ENCODE results near the gene CCDC195.

The CCDC195 gene, protein sequence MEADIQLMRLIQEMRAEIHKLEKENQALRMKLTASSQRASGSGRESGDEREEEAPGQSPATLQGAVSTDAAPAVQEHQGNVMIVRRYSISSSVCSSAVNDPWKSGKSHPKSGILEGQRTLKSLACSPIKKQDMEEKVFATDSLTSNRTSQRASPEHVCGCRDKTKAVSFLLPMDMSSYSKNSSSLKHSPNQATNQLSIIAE

DNA sequence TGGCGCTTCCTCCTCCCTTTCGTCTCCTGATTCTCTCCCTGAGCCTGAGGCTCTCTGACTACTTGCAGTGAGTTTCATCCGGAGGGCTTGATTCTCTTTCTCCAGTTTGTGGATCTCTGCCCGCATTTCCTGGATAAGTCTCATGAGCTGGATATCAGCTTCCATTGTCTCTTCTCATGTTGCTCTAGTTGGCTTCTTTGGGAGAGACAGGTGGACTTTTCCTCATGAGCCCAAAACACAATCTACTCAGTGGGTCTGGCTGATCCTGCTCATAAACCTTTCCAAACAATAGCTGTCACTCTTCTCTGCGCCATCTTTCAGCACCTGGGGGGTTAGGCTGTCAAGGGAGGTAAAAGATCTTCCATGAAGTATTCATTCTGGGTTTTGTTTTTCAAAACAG lies at the start of gene CCDC195:
CCDC195 (minus strand) TSS at position 165 of the 400 bp plus-strand sequence; CDS start at position 165, 0 bp downstream.
- no peak for DNase-seq

DNA sequence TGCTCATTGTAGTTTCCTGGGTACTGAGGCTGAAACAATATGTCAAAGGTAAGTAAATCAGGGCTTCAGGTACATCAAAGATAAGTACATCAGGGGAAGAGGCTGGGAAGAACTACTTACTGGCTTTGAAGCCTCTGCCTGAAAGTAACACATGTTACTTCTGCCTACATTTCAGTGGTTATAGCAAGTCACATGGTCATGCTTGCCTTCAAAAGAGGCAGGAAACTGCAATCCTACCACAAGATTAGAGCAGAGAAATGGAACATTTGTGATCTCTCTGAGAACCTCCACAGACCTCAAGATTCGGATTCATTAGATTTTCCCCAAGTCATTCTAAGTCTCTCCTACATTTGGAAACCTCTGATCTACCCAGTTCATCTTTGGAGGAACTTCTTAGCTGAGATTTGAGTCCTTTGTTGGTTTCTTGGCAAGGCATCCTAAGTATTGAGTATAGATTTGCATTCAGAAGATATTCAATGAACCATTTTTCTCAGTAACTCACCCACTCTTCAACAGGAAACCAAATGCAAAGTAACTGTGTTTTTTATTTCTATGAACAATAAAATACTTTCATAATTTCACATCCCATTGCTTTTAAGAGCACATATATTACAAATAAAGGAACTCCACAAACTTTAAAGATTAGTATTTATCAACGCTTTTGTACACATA lies 48.5 kb upstream of the CCDC195 start:
- DNase-seq: no peak

DNA sequence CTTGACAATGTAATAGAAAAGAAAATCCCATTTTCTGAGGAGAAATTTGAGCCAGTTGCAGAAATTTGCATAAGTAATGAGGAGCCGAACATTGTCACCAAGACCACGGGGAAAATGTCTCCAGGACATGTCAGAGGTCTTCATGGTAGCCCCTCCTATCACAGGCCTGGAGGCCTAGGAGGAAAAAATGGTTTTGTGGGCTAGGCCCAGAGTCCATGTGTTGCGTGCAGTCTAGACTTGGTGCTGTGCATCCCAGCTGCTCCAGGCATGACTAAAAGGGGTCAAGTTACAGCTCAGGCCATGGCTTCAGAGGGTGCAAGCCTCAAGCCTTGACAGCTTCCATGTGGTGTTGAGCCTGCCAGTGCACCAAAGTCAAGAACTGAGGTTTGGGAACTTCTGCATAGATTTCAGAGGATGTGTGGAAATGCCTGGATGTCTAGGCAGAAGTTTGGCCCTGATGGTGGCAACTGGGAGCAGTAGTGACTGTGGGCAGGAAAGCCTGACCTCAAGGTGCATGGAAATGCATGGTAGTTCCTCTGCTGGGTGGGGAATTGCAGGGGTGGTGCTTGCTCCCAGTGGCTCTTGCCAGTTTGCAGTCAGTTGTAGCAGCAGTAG lies 41.9 kb upstream of the CCDC195 start:
- DNase-seq: no peak

DNA sequence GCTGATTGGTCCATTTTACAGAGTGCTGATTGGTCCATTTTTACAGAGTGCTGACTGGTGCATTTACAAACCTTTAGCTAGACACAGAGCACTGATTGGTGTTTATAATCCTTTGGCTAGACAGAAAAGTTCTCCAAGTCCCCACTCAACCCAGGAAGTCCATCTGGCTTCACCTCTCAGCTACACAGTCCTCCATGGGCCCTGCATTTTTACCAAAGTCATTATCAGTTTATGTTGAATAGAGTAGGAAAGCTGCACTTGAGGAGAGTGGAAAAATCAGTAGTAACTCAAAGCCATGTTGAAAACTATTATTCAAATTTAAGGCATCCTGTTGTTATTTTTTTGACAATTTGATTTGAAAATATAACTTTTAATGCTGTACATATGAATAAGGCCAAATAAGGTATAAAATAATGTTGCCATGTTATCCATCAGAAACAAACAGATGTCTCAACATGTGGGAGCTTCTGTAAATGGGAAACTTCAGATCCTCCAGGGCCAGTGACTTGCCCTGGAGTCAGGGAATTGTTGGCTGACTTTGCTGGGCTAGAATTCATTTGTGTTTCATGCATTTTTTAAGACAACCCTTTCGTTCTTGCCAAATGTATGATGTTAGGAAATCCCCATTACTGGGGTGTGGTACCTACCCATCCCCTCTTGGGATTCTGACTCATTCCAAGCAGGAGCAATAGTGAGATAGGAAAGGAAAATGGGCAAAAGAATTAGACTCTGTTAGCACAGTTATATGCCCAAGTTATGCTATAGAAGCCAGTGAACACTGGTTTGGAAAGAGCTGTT lies 37.8 kb upstream of the CCDC195 start:
- no peak for DNase-seq

DNA sequence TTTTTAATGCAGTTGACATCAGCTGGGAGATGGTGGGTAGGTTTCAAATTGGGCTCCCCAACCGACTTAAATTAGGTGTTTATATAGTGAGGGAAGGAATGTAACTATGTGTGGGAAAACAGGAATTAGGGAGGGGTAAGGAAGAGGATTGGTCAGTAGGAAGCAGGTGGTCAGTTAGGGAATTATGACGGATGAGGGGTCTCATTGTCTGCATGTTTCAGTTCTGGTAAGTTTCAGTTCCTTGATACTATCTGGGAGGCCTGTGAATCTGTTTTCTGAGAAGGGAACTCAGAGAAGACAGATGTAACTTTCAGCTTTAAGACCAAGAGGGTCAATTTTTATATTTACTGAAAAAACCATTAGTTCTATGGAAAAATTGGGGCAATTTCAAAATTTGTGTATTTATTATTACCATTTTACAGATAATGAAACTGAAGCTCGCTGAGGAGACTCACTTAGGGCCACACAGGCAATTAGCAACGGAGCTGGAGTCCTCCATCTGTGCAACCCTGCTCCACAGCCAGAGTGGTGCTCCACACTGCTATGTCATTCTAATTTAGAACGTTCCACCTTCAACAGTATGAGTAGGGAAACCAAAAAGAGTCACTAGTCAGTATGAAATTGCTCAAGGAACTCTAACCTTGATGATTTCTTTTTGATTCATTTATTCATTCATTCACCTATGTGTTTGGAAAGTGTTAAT lies 36.0 kb upstream of the CCDC195 start:
- DNase-seq: no peak

DNA sequence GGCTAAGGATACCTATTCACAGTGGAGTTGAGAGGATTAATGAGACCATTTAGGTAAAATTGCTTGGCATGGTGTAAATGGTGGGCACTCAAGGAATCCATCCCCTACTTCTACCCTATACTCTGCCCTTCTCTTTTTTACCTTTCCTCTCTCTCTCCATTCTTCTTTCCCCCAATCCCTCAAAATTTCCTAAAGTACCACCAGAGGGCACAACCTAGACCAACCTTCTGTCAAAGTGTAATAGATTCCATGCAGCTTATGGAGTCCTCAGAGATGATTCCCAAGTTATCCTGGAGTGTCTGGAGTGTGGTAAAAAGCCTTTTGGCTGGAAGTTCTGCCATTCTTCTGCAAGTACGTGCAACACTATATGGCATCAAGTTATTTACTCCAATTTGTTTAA lies 33.0 kb upstream of the CCDC195 start:
- DNase-seq: no peak

DNA sequence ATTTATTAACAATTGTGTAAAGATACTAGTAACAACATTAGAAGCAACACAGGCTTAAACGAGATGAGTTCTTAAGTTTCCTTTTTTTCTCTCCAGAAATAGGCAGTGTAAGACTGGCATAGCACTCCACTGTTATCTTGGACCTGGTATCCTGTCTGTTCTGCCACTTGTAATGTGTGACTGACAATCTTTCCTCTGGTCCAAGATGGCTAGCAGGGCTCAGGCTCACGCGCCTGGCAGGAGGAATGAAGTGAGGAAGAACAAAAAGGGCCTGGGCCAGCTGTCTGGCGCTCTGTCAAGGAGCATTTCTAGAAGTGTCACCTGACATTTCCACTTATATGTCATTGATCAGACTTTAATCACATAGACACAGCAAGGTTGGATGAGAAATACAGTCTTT lies 31.6 kb upstream of the CCDC195 start:
- no peak for DNase-seq

DNA sequence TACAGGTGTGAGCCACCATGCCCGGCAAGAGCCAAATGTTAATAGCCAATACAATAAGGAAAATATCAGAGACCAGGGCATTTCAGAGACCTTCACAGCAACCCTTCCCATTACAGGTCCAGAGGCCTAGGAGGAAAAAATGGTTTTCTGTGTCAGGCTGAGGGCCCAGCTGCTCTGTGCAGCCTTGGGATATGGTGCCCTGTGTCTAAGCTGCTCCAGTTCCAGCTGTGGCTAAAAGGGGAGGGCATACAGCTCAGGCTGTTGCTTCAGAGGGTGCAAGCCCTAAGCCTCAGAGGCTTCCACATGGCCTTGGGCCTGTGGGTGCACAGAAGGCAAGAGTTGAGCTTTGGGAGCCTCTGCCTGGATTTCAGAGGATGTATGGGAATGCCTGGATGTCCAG lies 20.1 kb upstream of the CCDC195 start:
- DNase-seq: no peak

DNA sequence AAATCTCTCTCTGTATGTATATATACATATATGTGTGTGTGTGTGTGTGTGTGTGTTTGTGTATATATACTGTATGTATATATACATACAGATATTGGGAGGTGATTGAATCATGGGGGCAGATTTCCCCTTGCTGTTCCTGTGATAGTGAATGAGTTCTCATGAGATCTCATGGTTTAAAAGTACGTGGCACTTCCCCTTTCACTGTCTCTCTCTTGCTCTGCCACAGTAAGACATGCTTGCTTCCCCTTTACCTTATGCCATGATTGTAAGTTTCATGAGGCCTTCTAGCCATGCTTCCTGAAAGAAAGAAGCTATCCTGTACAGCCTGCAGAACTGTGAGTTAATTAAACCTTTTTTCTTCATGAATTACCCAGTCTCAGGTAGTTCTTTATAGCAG lies 18.8 kb upstream of the CCDC195 start:
- DNase-seq: no peak

DNA sequence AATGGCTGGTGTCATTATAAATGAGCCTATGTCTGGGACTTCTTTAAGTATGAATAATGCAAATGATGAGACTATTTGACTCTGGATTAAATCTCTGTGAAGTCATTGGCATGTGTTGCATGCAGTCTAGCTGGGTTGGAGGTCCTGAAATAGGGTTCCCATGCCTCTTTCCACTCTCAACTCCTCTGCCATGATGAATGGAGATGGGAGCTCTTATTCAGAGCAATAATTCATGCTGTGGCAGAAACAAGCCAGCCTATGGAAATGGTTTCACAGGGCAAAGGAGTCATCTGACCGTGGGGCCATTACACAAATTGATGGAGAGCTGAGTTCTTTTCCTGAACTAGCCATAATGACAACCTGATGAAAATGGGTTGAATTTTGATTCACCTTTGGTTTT lies 15.5 kb upstream of the CCDC195 start:
- no peak for DNase-seq

DNA sequence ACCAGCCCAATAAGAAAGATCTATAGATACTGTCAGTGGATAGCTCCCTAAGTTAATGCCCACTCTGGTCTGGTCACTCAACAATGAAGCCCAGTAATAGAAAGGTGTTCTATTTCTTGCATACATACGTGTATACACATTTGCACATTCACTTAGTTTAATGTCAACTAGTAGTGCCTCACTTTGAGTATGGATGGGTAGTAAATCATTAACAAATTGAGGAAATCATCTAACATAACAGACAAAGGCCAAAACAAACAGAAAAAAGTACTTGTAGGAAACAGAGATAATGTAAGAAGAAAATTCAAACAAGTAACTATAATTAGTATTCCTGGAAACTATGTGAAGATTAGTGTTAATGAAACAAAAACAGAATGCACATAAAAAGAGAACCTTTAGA lies 13.3 kb upstream of the CCDC195 start:
- no peak for DNase-seq

DNA sequence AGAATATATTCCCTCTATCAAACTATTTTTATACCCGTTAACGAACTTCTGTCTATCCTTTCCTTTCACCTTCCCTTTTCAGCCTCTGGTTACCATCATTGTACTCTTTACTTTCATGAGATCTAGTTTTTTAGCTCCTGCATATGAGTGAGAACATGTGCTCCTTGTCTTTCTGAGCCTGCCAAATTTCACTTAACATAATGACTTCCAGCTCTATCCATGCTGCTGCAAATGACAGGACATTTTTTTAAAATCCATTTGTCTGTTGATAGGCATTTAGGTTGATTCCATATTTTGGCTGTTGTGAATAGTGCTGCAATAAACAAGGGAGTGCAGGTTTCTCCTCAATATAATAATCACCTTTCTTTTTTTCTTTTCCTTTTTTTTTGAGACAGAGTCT lies 8.2 kb upstream of the CCDC195 start:
- no peak for DNase-seq

DNA sequence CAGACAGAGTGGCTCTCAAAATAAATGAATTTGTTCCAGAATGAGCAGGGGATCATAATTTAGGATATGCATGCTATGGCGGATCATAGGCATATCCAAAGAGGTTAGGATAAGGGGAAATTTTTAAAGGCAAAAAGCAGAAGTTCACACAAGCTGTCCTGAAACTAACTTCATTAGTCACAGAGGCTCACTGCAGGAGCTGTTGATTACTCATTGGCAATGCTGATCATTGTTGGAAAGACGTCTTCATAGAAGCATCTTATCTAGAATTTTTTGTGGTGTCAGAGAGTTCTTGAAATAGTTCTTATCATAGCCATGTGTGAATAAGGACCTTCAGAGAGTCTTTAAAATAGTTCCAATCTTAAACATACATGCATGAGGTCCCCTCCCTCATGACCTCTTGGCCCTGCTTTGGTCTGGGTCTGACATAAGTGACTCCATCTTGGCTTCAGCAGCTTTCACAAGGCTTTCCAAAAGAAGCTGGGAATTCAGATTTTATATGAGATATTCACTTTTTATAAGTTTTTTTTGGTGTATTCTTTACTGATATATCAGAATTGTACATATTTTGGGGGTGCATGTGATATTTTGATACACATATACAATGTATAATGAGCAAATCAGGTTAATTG lies 7.5 kb upstream of the CCDC195 start:
- DNase-seq: no peak

DNA sequence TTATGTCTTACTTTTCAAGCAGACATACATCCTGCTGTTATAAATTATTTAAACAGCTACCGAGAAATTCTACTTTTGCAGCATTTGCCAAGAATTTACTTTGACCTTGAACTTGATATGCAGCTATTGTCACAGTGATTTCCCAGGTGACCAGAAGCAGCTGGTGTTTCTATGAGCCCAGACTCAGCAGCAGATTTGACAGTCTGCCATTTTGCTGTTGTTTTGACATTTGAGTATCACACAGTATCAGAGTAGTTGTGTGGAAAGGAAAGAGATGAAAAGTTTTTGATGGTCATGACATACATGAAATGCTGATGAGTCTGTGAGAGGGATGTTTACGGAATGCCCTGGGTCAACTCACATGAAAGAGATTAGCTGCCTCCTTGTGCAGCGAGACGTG lies 6.6 kb upstream of the CCDC195 start:
- DNase-seq: no peak

DNA sequence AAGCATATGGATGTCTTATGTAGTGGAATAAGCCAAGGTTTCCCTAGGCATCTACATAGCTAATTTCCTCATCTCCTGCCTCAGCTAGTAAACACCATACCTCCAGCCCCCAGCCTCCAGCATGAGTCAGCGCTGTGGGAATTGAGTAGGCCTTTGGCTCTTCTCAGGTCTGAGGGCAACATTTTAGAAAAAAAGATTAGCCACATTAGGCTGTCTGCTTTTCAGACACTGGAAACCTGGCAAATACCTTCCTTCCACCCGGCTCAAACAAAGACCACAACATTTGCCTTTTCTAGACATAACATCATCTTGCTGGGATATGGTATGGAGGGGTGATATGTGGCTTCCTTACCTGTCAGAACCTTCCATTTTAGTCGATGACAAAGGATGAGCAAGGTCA lies 6.1 kb upstream of the CCDC195 start:
- no peak for DNase-seq

DNA sequence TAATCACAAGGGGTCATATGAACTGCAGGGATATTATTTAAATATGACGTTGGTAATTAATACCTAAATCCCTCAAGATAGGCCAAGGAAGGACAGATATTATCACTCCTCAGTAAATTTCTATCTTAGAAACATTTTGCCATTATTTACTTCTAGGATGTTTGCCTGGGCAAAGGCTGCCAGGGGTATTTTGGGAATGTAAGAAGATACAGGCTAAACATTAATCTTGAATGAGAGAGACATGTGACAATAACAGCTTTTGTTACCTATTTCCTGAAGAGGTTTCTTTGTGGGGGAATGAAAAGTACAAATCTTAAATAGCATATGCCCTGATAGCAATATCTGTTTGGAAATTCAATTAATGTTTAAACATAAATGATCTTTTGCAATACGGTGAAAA lies 756 bp upstream of the CCDC195 start:
- DNase-seq: no peak

DNA sequence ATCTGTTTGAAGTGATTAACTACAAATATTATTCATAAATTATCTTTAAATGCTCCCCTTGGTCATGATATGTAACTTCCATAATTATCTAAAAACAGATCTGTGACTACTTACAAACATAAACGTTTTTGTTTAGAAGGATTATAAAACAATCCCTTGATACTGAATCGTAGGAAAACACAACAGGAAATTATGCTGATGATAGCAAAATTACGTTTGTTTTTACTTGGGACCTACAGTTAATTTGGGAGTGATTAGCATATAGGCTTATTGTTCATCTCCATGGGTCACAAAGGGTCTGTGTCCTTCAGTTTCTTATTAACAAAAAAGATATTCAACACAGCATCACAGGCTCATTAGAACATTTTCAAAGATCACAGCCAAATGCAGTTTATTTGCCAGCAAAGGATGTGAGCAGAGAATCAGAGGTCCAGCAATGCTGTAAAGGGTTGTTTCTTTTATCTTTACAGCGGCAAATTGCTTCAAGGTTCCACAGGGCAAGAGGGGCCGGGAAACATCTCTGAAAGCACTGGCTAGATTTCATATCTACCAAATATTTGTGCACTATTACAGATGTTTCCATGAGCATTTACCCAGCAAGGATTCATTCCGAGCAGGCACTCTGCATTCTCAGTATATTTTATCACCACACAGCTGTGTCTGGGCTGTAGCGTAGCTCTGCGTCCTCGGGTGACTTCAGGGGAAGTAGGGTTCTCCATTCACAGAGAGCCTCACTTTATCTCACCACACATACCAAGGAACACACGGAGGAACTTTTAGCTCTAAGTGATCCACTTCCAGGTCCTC lies 4.1 kb downstream of the CCDC195 start:
- no peak for DNase-seq

DNA sequence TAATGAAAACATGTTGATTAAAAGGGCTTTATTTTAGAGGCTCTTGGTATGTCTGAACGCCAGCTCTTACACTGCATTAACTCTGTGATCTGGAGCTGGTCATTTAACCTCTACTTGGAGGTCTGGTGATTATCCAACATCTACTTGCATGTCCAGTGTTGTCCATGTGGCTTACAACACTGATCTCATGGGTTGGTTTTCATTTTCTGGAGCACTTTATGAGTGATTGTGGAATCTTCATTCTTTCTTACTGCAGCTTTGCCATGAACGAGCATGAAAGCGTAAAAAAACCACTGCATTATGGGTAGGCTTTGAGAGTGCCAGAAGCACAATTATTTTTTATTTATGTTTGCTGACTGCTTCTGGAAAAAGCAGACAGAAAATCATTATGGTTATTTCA lies 4.8 kb downstream of the CCDC195 start:
- DNase-seq: no peak

DNA sequence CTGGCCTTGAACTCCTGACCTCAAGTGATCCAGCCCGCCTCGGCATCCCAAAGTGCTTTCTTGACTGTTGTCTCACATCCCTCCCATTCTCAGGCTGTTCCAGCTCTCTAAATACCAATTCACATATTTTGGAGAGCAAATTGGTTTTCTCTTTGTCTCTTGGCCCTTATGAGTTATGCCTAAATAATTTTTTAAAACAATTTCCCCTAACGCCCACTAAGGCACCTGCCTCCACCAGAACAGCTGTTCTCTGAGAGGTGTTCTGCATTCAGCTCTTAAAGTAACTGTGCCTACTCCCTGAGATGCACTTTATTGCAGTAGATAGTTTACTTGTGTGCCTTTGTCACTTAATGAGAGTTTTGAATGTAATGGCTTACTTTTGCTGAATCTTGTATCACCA lies 6.9 kb downstream of the CCDC195 start:
- no peak for DNase-seq

DNA sequence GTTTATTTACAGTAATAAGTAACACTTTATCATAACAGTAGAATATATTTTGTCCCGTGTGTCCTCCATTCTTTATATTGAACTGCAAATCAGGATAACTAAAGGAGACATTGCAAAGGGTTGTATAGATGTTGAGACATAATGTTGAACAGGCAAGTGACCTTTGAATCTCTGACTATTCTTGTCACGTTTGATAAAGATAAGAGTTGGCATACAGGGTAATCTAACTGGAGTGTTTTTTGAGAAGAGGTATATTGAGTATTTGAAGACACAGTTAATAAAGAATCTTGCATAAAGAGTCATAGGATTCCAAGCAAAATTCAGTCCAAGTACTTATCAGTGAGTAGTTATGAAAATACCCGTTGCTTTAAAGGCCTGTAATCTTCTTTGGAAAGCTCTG lies 21.7 kb downstream of the CCDC195 start:
- DNase-seq: no peak

DNA sequence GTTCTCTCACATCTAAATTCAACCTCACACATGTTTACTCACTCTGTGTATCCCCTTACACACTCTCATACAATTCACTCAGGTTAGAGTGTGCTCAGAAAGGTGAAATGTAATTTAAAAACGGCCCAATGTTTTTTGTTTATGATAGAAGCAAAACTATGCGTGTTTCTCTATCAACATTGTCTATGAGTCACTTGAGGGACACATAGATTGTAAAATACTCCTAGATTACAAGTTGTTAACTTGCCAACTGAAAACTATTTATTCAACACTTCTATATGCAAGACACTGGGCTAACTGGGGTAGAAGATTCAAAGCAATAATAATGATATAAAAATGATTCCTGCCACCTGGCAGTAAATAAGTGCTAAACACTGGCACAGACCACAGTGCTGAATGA lies 24.6 kb downstream of the CCDC195 start:
- no peak for DNase-seq

DNA sequence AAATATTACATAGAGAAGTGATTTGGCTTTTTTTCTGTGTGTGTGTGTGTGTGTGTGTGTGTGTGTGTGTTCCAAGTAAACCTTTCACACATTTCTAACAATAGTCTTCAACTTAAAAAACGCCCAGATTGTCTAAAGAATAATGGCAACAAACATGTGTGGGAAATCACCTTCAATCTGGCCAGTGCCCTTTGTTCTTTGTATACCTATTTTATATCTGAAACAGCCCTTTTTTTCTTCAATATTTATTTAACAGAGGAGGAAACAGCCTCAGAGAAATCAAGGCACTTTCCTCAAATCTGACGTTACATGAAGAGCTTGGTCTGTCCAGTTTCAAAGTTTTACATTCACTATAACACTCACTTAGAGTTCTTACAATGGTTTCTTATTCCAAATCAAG lies 25.3 kb downstream of the CCDC195 start:
- DNase-seq: no peak
